DOHH2 (cell line): ENCODE data around the gene CRLF1.

ENCODE experiments used
- H3F3A ChIP-seq: fragments of 200-600 bp; sonication (generic), shearing (Covaris generic); 2 replicates; pipeline ENCODE4 v1.6.0; 2016; ENCODE audit warnings: antibody characterized with exemption, mild to moderate bottlenecking; ENCODE audit not compliant: control insufficient read depth, insufficient read depth
- H3K27ac ChIP-seq: fragments of 200-600 bp; sonication (generic); 2 replicates; pipeline ENCODE4 v1.5.1; 2014; ENCODE audit warnings: low read depth, mild to moderate bottlenecking, low read length, moderate library complexity
- H3K27me3 ChIP-seq: fragments of 200-600 bp; sonication (generic); 2 replicates; pipeline ENCODE4 v1.6.1; 2014; ENCODE audit warnings: mild to moderate bottlenecking, low read length, mixed read lengths; ENCODE audit not compliant: control insufficient read depth
- H3K36me3 ChIP-seq: fragments of 200-600 bp; sonication (generic); 2 replicates; pipeline ENCODE4 v1.6.1; 2014; ENCODE audit warnings: mild to moderate bottlenecking, low read length, moderate library complexity, mixed read lengths; ENCODE audit not compliant: control insufficient read depth
- H3K4me1 ChIP-seq: fragments of 200-600 bp; sonication (generic); 2 replicates; pipeline ENCODE4 v1.6.1; 2014; ENCODE audit warnings: mild to moderate bottlenecking, low read length, mixed read lengths; ENCODE audit not compliant: control insufficient read depth
- H3K4me2 ChIP-seq: fragments of 200-600 bp; sonication (generic); 2 replicates; pipeline ENCODE4 v1.6.0; 2014; ENCODE audit warnings: mild to moderate bottlenecking, low read length, moderate library complexity
- H3K4me3 ChIP-seq: fragments of 200-600 bp; sonication (generic); 2 replicates; pipeline ENCODE4 v1.5.1; 2014; ENCODE audit warnings: mild to moderate bottlenecking, low read length, mixed read lengths
- H3K79me2 ChIP-seq: fragments of 200-600 bp; sonication (generic); 2 replicates; pipeline ENCODE4 v1.6.1; 2014; ENCODE audit warnings: mild to moderate bottlenecking, low read length, mixed read lengths; ENCODE audit not compliant: control insufficient read depth
- H3K9me2 ChIP-seq: fragments of 200-600 bp; sonication (generic); replicated peaks from 2 replicates; pipeline ENCODE4 v1.6.1; 2014; ENCODE audit warnings: mild to moderate bottlenecking, low read length, mixed read lengths; ENCODE audit not compliant: control insufficient read depth
- H3K9me3 ChIP-seq: fragments of 200-600 bp; sonication (generic); 2 replicates; pipeline ENCODE4 v1.6.1; 2014; ENCODE audit warnings: antibody characterized with exemption, low read length, mixed read lengths; ENCODE audit not compliant: control insufficient read depth, insufficient read depth
- H4K20me1 ChIP-seq: fragments of 200-600 bp; sonication (generic); 2 replicates; pipeline ENCODE4 v1.6.0; 2014; ENCODE audit warnings: low read depth, mild to moderate bottlenecking, antibody characterized with exemption, low read length, moderate library complexity; ENCODE audit not compliant: control insufficient read depth, insufficient read depth
- CTCF ChIP-seq: fragments of 200-600 bp; sonication (generic); IDR thresholded peaks from one replicate; pipeline ENCODE4 v1.5.1; 2014; ENCODE audit warnings: antibody characterized with exemption, mild to moderate bottlenecking, low read depth, low read length; ENCODE audit not compliant: poor library complexity, severe bottlenecking
- EZH2phosphoT487 ChIP-seq: fragments of 200-600 bp; sonication (generic); IDR thresholded peaks from 2 replicates; pipeline ENCODE4 v1.6.1; 2017; ENCODE audit warnings: borderline replicate concordance, mild to moderate bottlenecking, antibody characterized with exemption, low read length, moderate library complexity, mixed read lengths

CRLF1 gene

GRCh38 chr19:18650468-18651041 lies 44.0 kb upstream of the CRLF1 start:
- Histone ChIP-seq H4K20me1 (no peaks in the 10 kb centered on the region), H3K9me2 (no peaks in the 10 kb centered on the region), H3K4me1 (no peaks in the 10 kb centered on the region), H3K4me3 (no peak overlapping the region), H3K36me3 (no peaks in the 10 kb centered on the region), H3K27ac (no peak overlapping the region), H3F3A (no peaks in the 10 kb centered on the region), H3K27me3 (no peaks in the 10 kb centered on the region), H3K4me2 (no peak overlapping the region), H3K79me2 (peaks cover 8% of the 10 kb centered on the region), H3K9me3 (no peaks in the 10 kb centered on the region)
- no peak for TF ChIP-seq CTCF
- TF ChIP-seq EZH2phosphoT487: no peak

- Histone ChIP-seq H3K27ac (no peak overlapping the region), H3K4me3 (no peak overlapping the region), H3F3A (no peaks in the 10 kb centered on the region), H3K36me3 (no peaks in the 10 kb centered on the region), H3K79me2 (peaks cover 12% of the 10 kb centered on the region), H3K4me2 (no peak overlapping the region), H3K9me2 (no peaks in the 10 kb centered on the region), H4K20me1 (0 out of 2 replicates have a peak, but pooled peaks cover 3% of the 10 kb centered on the region), H3K9me3 (no peaks in the 10 kb centered on the region), H3K27me3 (no peaks in the 10 kb centered on the region), H3K4me1 (no peaks in the 10 kb centered on the region)
- TF ChIP-seq EZH2phosphoT487: no peak
- TF ChIP-seq CTCF: no peak
These were observed 43.4 kb upstream of the CRLF1 start for GRCh38 chr19:18650021-18650390.

- Histone ChIP-seq H3F3A (no peaks in the 10 kb centered on the region), H3K79me2 (peaks cover 17% of the 10 kb centered on the region), H3K36me3 (no peaks in the 10 kb centered on the region), H3K9me2 (no peaks in the 10 kb centered on the region), H3K4me2 (no peak overlapping the region), H3K4me1 (peaks cover 1% of the 10 kb centered on the region), H3K9me3 (no peaks in the 10 kb centered on the region), H3K27me3 (no peaks in the 10 kb centered on the region), H4K20me1 (0 out of 2 replicates have a peak, but pooled peaks cover 7% of the 10 kb centered on the region), H3K27ac (no peak overlapping the region), H3K4me3 (no peak overlapping the region)
- no peak for TF ChIP-seq CTCF
- TF ChIP-seq EZH2phosphoT487: no peak
These were observed 42.9 kb upstream of the CRLF1 start for GRCh38 chr19:18649371-18650020.
